Astrocyte of the spinal cord (primary cell): ENCODE data around the gene SNX20.

Experiments
- DNase-seq: peaks from one replicate; pipeline ENCODE4 v3.0.0; 2011; ENCODE audit warnings: low read depth, low spot score
- H3K4me3 ChIP-seq: 2 replicates; pipeline ENCODE4 v1.5.1; 2011; ENCODE audit warnings: low read depth, mild to moderate bottlenecking, low read length, moderate library complexity
- in situ Hi-C: cut with HindIII; loops from 2 replicates; pipeline ENCODE4 v1.10.0; 2017; ENCODE audit warnings: low sequenced_read_pairs
- TF ChIP-seq, protein P1 (sequence below): IDR thresholded peaks from 2 replicates; pipeline ENCODE4 v1.5.1; 2012; ENCODE audit warnings: low read depth, mild to moderate bottlenecking, low read length, inconsistent platforms

Gene SNX20

DNA sequence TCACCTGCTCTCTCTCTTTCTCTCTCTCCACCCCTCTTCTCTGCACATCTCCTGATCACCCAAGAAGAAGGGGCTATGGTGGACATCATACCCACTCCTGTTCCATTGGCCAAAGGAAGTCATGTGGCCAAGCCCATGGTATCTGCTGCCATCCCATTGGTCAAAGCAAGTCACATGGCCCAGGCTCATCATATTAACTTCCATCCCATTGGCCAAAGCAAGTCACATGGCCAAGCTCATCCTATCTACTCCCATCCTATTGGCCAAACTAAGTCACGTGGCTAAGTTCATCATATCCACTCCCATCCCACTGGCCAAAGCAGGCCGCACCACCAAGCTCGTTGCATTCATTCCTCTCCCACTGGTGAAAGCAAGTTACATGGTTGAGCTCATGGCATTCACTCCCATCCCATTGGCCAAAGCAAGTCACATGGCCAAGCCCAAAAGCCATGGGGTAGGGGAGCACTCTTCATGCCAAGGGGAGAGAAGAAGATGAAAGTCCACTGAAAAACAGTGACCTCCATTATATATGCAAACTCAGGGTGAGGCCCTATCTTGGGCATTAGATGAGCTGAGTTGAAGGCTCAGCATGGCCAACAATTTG is 29.2 kb downstream of the SNX20 start:
- TF ChIP-seq, protein P1, sequence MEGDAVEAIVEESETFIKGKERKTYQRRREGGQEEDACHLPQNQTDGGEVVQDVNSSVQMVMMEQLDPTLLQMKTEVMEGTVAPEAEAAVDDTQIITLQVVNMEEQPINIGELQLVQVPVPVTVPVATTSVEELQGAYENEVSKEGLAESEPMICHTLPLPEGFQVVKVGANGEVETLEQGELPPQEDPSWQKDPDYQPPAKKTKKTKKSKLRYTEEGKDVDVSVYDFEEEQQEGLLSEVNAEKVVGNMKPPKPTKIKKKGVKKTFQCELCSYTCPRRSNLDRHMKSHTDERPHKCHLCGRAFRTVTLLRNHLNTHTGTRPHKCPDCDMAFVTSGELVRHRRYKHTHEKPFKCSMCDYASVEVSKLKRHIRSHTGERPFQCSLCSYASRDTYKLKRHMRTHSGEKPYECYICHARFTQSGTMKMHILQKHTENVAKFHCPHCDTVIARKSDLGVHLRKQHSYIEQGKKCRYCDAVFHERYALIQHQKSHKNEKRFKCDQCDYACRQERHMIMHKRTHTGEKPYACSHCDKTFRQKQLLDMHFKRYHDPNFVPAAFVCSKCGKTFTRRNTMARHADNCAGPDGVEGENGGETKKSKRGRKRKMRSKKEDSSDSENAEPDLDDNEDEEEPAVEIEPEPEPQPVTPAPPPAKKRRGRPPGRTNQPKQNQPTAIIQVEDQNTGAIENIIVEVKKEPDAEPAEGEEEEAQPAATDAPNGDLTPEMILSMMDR, result no peak
- in situ Hi-C loops, result no loop called here
- DNase-seq, result no peak
- H3K4me3 ChIP-seq, result no peak overlapping the region

DNA sequence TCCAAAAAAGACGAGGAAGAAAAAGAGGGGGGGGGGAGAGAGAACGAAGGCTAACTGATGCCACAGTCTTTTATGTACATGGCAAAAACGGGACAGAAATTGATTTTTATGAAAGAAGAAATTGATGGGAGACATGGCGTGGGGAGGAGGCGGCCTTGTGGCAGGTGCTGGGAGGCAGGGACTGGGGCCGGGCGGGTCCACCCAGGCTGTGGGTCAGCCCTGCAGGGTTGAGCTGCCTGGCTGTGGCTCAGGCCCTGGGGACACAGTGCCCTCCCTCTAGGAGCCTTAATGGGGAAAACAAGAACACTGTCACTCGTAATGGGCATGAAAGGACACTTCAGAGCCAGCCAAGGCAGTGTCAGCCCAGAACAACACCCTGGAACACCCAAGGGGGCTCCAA is 34.8 kb downstream of the SNX20 start:
- DNase-seq, result no peak
- TF ChIP-seq, protein P1, result no peak
- no peak overlapping the region for H3K4me3 ChIP-seq
- in situ Hi-C loops, result no loop called here

DNA sequence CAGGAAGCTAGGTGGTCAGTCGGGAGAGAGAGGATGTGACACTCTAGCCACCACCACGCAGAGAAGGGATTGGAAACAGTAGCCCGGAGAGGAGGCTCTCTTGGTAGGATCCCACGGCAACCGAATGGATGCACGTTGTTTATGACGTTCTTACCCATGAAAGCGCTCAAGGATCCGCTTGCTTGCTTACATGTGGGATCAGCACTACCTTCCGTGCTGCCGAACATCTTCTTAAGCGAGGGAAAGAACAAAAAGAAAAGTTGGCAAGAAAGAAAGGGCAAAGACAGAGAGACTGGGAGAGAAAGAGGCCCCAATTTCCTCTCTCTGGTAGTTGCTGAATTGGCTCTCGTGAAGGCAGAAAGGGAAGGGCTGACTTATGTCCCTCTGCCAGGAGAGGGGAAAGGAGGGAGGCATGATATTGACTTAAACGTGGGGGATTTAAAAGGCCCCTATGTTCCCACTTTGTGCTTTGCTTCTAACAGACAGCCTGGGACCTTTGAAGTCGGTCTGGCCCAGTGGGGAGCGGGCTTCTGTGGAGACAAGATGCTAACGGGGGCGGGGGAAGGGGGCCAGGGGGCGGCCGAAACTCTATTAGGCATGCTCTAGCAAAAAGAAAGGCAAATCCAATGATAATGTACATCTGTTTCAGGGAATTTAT is 35.4 kb downstream of the SNX20 start:
- DNase-seq, result no peak
- in situ Hi-C loops, result no loop called here
- no peak overlapping the region for H3K4me3 ChIP-seq
- TF ChIP-seq, protein P1, result no peak

DNA sequence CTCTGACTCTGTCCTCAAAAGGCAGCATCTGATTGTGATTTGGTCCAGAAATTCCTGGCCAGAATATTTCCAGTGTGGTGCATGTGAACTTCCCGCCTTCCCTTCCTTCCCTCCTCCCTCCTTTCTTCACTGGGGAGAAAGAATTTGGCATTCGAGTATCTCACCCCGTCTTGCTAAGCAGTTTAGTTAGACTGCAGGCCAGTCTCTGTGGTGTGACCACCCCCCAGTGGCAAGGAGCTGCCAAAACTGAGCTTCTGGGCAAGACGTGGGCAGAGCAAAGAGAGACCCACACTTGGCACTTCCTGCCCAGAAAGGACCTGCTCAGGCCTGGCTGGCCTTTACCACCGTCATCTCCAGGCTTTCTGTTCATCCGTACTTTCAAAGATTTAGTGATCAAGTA is 36.4 kb downstream of the SNX20 start:
- no peak overlapping the region for H3K4me3 ChIP-seq
- TF ChIP-seq, protein P1, result peak; percentile 45
- in situ Hi-C loops, result no loop called here
- DNase-seq, result no peak

DNA sequence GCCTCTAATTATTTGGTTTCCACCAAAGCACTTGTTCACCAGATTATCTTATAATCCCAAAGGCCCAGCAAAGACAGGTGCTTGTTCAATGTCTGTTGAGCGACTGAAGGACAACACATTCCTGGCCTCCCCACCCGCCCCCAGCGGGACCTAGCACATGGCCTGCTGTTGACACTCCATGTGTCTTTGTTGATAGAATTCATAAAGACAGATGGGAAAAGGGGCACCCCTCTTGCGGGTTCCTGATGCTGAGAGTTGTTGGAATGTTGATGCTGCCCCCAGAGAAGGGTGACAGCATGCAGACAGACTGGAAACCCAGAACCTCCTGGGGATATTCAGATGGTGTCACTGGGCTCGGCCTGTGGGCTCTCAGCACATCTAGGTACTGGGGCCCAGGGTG is 36.9 kb downstream of the SNX20 start:
- TF ChIP-seq, protein P1, result no peak
- H3K4me3 ChIP-seq, result no peak overlapping the region
- DNase-seq, result no peak
- in situ Hi-C loops, result no loop called here

DNA sequence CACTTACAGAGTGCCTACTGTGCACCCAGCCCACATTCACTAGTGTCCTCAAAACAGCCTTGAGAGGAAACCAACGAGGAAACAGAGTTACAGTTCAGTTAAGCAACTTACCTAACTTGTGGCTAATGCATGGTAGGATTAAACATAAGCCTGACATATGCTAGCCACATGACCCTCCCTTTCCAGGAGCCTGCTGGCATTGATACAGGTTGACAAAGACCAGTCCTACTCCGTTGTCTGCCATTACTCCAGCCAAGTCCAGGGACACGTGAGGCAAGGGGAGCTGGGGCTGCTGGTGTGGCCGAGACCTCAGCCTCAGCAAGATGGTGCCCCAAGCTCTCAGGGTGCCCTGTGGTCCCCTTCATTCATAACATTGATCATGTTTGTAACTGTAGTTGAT is 37.9 kb downstream of the SNX20 start:
- in situ Hi-C loops, result no loop called here
- no peak for DNase-seq
- no peak overlapping the region for H3K4me3 ChIP-seq
- TF ChIP-seq, protein P1, result no peak
